Ishikawa (cell line): Measurements from ENCODE around the gene ATXN7.

Source experiments
- CEBPB ChIP-seq: IDR thresholded peaks from 2 replicates; pipeline ENCODE4 v1.6.1; 2012
- CREB1 ChIP-seq: IDR thresholded peaks from 2 replicates; pipeline ENCODE4 v1.6.1; 2012; ENCODE audit warnings: low read depth
- EGR1 ChIP-seq: IDR thresholded peaks from 2 replicates; pipeline ENCODE4 v1.6.1; 2012
- EP300 ChIP-seq: IDR thresholded peaks from 2 replicates; pipeline ENCODE4 v1.6.1; 2012; ENCODE audit warnings: borderline replicate concordance
- FOXM1 ChIP-seq: IDR thresholded peaks from 2 replicates; pipeline ENCODE4 v1.6.1; 2012; ENCODE audit warnings: low read depth, borderline replicate concordance
- RAD21 ChIP-seq: IDR thresholded peaks from 2 replicates; pipeline ENCODE4 v1.6.1; 2012; ENCODE audit warnings: low read depth
- TEAD4 ChIP-seq: IDR thresholded peaks from 2 replicates; pipeline ENCODE4 v1.6.1; 2012
- YY1 ChIP-seq: IDR thresholded peaks from 2 replicates; pipeline ENCODE4 v1.6.1; 2012; ENCODE audit warnings: low read depth
- ZBTB7A ChIP-seq: IDR thresholded peaks from 2 replicates; pipeline ENCODE4 v1.6.1; 2012; ENCODE audit warnings: low read depth

- TF ChIP-seq EGR1 (no peak), FOXM1 (no peak), YY1 (no peak), ZBTB7A (no peak), TEAD4 (no peak), CREB1 (no peak), EP300 (no peak), RAD21 (no peak), CEBPB (no peak)
Measured at GRCh38 chr3:63969876-63970275, 106.2 kb downstream of the ATXN7 start.
